H9 (cell line): ENCODE data around the gene MC1R. TPM values are rescaled to one million over a fixed set of nuclear protein-coding genes. Genes with fewer than 3 reads are reported as not detected.

Experiments
- DNase-seq: peaks from one replicate; pipeline ENCODE4 v3.0.0-alpha.2; 2017
- H2AFZ ChIP-seq: one replicate; pipeline ENCODE4 v1.6.1; 2013; ENCODE audit warnings: mild to moderate bottlenecking, low read length, control low read depth, moderate library complexity
- H2AK5ac ChIP-seq: 2 replicates; pipeline ENCODE4 v1.6.1; 2013; ENCODE audit warnings: low read length, control low read depth, mixed read lengths; ENCODE audit not compliant: insufficient read length
- H2BK120ac ChIP-seq: one replicate; pipeline ENCODE4 v1.6.1; 2013; ENCODE audit warnings: low read depth, mild to moderate bottlenecking, low read length, control low read depth, inconsistent platforms; ENCODE audit not compliant: poor library complexity, severe bottlenecking
- H2BK12ac ChIP-seq: 2 replicates; pipeline ENCODE4 v1.6.1; 2013; ENCODE audit warnings: low read length, control low read depth, mixed read lengths, low read depth; ENCODE audit not compliant: insufficient read length
- H2BK15ac ChIP-seq: 2 replicates; pipeline ENCODE4 v1.6.1; 2013; ENCODE audit warnings: low read depth, low read length, control low read depth
- H2BK20ac ChIP-seq: one replicate; pipeline ENCODE4 v1.6.1; 2013; ENCODE audit warnings: low read depth, mild to moderate bottlenecking, low read length, control low read depth, inconsistent platforms; ENCODE audit not compliant: poor library complexity, severe bottlenecking
- H2BK5ac ChIP-seq: 2 replicates; pipeline ENCODE4 v1.6.1; 2013; ENCODE audit warnings: low read length, control low read depth, mixed read lengths; ENCODE audit not compliant: insufficient read length
- H3K14ac ChIP-seq: 2 replicates; pipeline ENCODE4 v1.6.1; 2013; ENCODE audit warnings: low read length, control low read depth; ENCODE audit not compliant: insufficient read depth
- H3K18ac ChIP-seq: 2 replicates; pipeline ENCODE4 v1.6.1; 2013; ENCODE audit warnings: low read depth, mild to moderate bottlenecking, mixed read lengths, low read length, control low read depth; ENCODE audit not compliant: insufficient read length
- H3K23ac ChIP-seq: 2 replicates; pipeline ENCODE4 v1.6.1; 2013; ENCODE audit warnings: low read length, control low read depth, mixed read lengths, low read depth; ENCODE audit not compliant: insufficient read length
- H3K23me2 ChIP-seq: 2 replicates; pipeline ENCODE4 v1.6.1; 2013; ENCODE audit warnings: low read depth, mild to moderate bottlenecking, mixed read lengths, low read length, control low read depth; ENCODE audit not compliant: insufficient read length, poor library complexity, severe bottlenecking
- H3K27ac ChIP-seq: 2 replicates; pipeline ENCODE4 v1.5.1; 2013; ENCODE audit warnings: low read length, control low read depth, mixed read lengths, low read depth; ENCODE audit not compliant: insufficient read length
- H3K27me3 ChIP-seq: 2 replicates; pipeline ENCODE4 v1.6.1; 2013; ENCODE audit warnings: low read length, control low read depth, inconsistent platforms; ENCODE audit not compliant: insufficient read depth
- H3K4ac ChIP-seq: 2 replicates; pipeline ENCODE4 v1.6.1; 2013; ENCODE audit warnings: low read depth, mild to moderate bottlenecking, control low read depth, inconsistent platforms, low read length, moderate library complexity
- H3K4me1 ChIP-seq: 2 replicates; pipeline ENCODE4 v1.6.1; 2013; ENCODE audit warnings: low read length, control low read depth, inconsistent platforms; ENCODE audit not compliant: insufficient read depth
- H3K4me2 ChIP-seq: 2 replicates; pipeline ENCODE4 v1.6.1; 2013; ENCODE audit warnings: low read length, control low read depth, mixed read lengths; ENCODE audit not compliant: insufficient read length, insufficient read depth
- H3K56ac ChIP-seq: 2 replicates; pipeline ENCODE4 v1.6.1; 2013; ENCODE audit warnings: low read depth, mild to moderate bottlenecking, mixed read lengths, low read length, control low read depth; ENCODE audit not compliant: insufficient read length
- H3K79me1 ChIP-seq: 2 replicates; pipeline ENCODE4 v1.6.1; 2013; ENCODE audit warnings: low read depth, mild to moderate bottlenecking, moderate library complexity, low read length, control low read depth, inconsistent platforms; ENCODE audit not compliant: insufficient read depth, poor library complexity, severe bottlenecking
- H3K79me2 ChIP-seq: 2 replicates; pipeline ENCODE4 v1.6.1; 2013; ENCODE audit warnings: low read length, control low read depth, inconsistent platforms; ENCODE audit not compliant: insufficient read depth
- H3K9ac ChIP-seq: 2 replicates; pipeline ENCODE4 v1.6.1; 2013; ENCODE audit warnings: low read length, control low read depth, mixed read lengths; ENCODE audit not compliant: insufficient read length; ENCODE audit errors: extremely low read depth
- H3K9me3 ChIP-seq: one replicate; pipeline ENCODE4 v1.6.1; 2013; ENCODE audit warnings: low read depth, low read length, inconsistent platforms; ENCODE audit not compliant: control insufficient read depth
- H3T11ph ChIP-seq: one replicate; pipeline ENCODE4 v1.6.1; 2013; ENCODE audit warnings: mild to moderate bottlenecking, low read length, control low read depth, inconsistent platforms
- H4K20me1 ChIP-seq: one replicate; pipeline ENCODE4 v1.6.1; 2013; ENCODE audit not compliant: control insufficient read depth, insufficient read length, insufficient read depth
- H4K5ac ChIP-seq: 2 replicates; pipeline ENCODE4 v1.6.1; 2013; ENCODE audit warnings: low read depth, mild to moderate bottlenecking, mixed read lengths, low read length, control low read depth; ENCODE audit not compliant: insufficient read length
- H4K8ac ChIP-seq: replicated peaks from 2 replicates; pipeline ENCODE4 v1.6.1; 2013; ENCODE audit warnings: low read length, control low read depth, mixed read lengths, low read depth; ENCODE audit not compliant: insufficient read length
- H4K91ac ChIP-seq: 2 replicates; pipeline ENCODE4 v1.6.1; 2013; ENCODE audit warnings: low read depth, mild to moderate bottlenecking, moderate library complexity, mixed read lengths, low read length, control low read depth; ENCODE audit not compliant: insufficient read length
- H3K27ac Mint-ChIP-seq, 3 experiments: 2 replicates in 2 of 3; 3 replicates in 1 of 3; pipeline ENCODE4 v1.8.0; 2020 to 2021; ENCODE audit warnings: mixed read lengths in 3 of 3, mild to moderate bottlenecking in 1 of 3, moderate library complexity in 1 of 3
- H3K27me3 Mint-ChIP-seq: 2 replicates; pipeline ENCODE4 v1.8.0; 2021; ENCODE audit warnings: low read depth, mild to moderate bottlenecking, moderate library complexity, mixed read lengths
- H3K36me3 Mint-ChIP-seq, 3 experiments: 2 replicates in 2 of 3; 3 replicates in 1 of 3; pipeline ENCODE4 v1.8.0; 2020 to 2021; ENCODE audit warnings: low read depth in 3 of 3, mixed read lengths in 3 of 3; ENCODE audit not compliant: insufficient read depth in 1 of 3
- H3K4me1 Mint-ChIP-seq, 2 experiments: 2 replicates each; pipeline ENCODE4 v1.8.0; 2020; ENCODE audit warnings: mixed read lengths in 2 of 2
- H3K4me3 Mint-ChIP-seq, 2 experiments: 2 replicates in 1 of 2; 3 replicates in 1 of 2; pipeline ENCODE4 v1.8.0; 2020 to 2021; ENCODE audit warnings: mild to moderate bottlenecking in 2 of 2, mixed read lengths in 2 of 2, moderate library complexity in 1 of 2
- H3K9me3 Mint-ChIP-seq, 2 experiments: 2 replicates in 1 of 2; 3 replicates in 1 of 2; pipeline ENCODE4 v1.8.0; 2020; ENCODE audit warnings: mild to moderate bottlenecking in 2 of 2, mixed read lengths in 2 of 2, moderate library complexity in 1 of 2
- CTCF ChIP-seq: fragments of 200-600 bp; sonication (generic); conservative IDR thresholded peaks from 3 replicates; pipeline ENCODE4 v1.8.0; 2021; ENCODE audit warnings: antibody characterized with exemption, mild to moderate bottlenecking
- WGBS: extraction: QIAGEN DNeasy Blood & Tissue Kit; methylation state at CpG from one replicate; pipeline ENCODE4 v1.1.7; 2013; ENCODE audit warnings: missing lambda C conversion rate, low lambda C conversion rate, mixed read lengths; ENCODE audit not compliant: insufficient read length; ENCODE audit errors: extremely low coverage; 5-methylcytosine and 5-hydroxymethylcytosine counted together
- total RNA-seq: library from RNA; stranded (reverse); gene quantifications from 2 replicates; pipeline ENCODE4 v1.2.1, GENCODE V29; 2021

MC1R gene
- total RNA-seq, 1 experiment from 2014 or later = 4.7 TPM

GRCh38 chr16:89954462-89954861 is 35.8 kb downstream of the MC1R start:
- no peak overlapping the region for H3K23ac ChIP-seq
- H3K27me3 ChIP-seq = no peaks in the 10 kb centered on the region
- H2AFZ ChIP-seq = no peak overlapping the region
- H3K9ac ChIP-seq = no peak overlapping the region
- Mint-ChIP-seq H3K4me3 (peak overlapping the region in 1 of 2 experiments; percentile 22; a peak in 1 of 5 replicates), H3K9me3 (no peaks in the 10 kb centered on the region; a peak in 1 of 5 replicates), H3K27ac (peak overlapping the region in 2 of 3 experiments; percentile 60 to 69; a peak in 4 of 7 replicates), H3K27me3 (peaks cover 6% of the 10 kb centered on the region), H3K4me1 (peaks cover 11 to 13% of the 10 kb centered on the region in 2 experiments), H3K36me3 (peaks cover 10 to 38% (median 26%) of the 10 kb centered on the region in 3 experiments)
- no peak for TF ChIP-seq CTCF
- no peaks in the 10 kb centered on the region for H3K9me3 ChIP-seq
- no CpG with 5 or more reads among the region's 15 CpGs for WGBS
- H2BK20ac ChIP-seq = no peak overlapping the region
- H4K20me1 ChIP-seq = no peaks in the 10 kb centered on the region
- no peak overlapping the region for H3T11ph ChIP-seq
- H3K56ac ChIP-seq = no peak overlapping the region
- no peaks in the 10 kb centered on the region for H3K23me2 ChIP-seq
- no peak overlapping the region for H4K8ac ChIP-seq
- H3K4me1 ChIP-seq = no peaks in the 10 kb centered on the region
- no peak overlapping the region for H2AK5ac ChIP-seq
- no peak overlapping the region for H4K91ac ChIP-seq
- H2BK5ac ChIP-seq = no peak overlapping the region
- no peak overlapping the region for H2BK12ac ChIP-seq
- H3K27ac ChIP-seq = no peak overlapping the region
- no peak overlapping the region for H3K18ac ChIP-seq
- H2BK120ac ChIP-seq = no peak overlapping the region
- H3K4ac ChIP-seq = no peak overlapping the region
- H3K79me1 ChIP-seq = no peaks in the 10 kb centered on the region
- DNase-seq = no peak
- H3K14ac ChIP-seq = no peak overlapping the region
- H4K5ac ChIP-seq = no peak overlapping the region
- H2BK15ac ChIP-seq = no peak overlapping the region
- H3K79me2 ChIP-seq = no peaks in the 10 kb centered on the region
- H3K4me2 ChIP-seq = no peak overlapping the region
